Suprapubic skin (tissue), 4 donors: Measurements from ENCODE around the gene RETSAT.

Experiments used
- EP300 ChIP-seq: sonication (generic); formaldehyde crosslinking; IDR thresholded peaks from one replicate; pipeline ENCODE4 v1.6.1; 2017; ENCODE audit warnings: antibody characterized with exemption
- POLR2A ChIP-seq, 2 donors: fragments of 450-650 bp; IDR thresholded peaks; one replicate each; pipeline ENCODE4 v1.6.1; 2017; ENCODE audit warnings: antibody characterized with exemption in 2 of 2, mild to moderate bottlenecking in 2 of 2, moderate library complexity in 2 of 2
- POLR2AphosphoS5 ChIP-seq, 3 donors: sonication (generic); formaldehyde crosslinking; IDR thresholded peaks; one replicate each; pipeline ENCODE4 v1.6.1; 2017; ENCODE audit warnings: antibody characterized with exemption in 3 of 3
- TF ChIP-seq, protein P1 (sequence below), 2 donors: fragments of 200-600 bp in 1 of 2; fragments of 450-650 bp in 1 of 2; sonication (generic) in 1 of 2; IDR thresholded peaks; one replicate each; pipeline ENCODE4 v1.5.1; 2016 to 2019; ENCODE audit warnings: antibody characterized with exemption in 2 of 2, mild to moderate bottlenecking in 1 of 2, moderate library complexity in 1 of 2

DNA sequence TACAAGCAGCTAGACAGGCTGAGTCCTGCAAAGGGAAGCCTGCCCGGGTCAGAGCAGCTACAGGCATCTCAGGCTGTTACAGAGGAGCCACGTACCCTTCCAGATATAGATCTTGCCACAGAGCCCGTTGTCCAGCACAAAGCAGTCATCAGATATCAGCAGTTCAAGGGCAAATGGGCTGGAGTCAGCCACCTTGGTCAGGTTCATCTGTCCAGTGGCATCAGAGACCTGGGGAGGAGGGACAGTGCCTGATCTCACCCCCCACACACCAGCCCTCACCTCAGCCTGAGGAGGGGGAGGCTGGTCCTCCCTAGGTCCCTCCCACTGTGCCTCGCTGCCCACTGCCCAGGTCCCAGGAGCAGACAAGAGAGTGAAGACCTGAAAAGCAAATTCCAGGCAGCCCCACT, 43.6 kb upstream of the RETSAT start:
- TF ChIP-seq EP300, result no peak
- TF ChIP-seq, protein P1, sequence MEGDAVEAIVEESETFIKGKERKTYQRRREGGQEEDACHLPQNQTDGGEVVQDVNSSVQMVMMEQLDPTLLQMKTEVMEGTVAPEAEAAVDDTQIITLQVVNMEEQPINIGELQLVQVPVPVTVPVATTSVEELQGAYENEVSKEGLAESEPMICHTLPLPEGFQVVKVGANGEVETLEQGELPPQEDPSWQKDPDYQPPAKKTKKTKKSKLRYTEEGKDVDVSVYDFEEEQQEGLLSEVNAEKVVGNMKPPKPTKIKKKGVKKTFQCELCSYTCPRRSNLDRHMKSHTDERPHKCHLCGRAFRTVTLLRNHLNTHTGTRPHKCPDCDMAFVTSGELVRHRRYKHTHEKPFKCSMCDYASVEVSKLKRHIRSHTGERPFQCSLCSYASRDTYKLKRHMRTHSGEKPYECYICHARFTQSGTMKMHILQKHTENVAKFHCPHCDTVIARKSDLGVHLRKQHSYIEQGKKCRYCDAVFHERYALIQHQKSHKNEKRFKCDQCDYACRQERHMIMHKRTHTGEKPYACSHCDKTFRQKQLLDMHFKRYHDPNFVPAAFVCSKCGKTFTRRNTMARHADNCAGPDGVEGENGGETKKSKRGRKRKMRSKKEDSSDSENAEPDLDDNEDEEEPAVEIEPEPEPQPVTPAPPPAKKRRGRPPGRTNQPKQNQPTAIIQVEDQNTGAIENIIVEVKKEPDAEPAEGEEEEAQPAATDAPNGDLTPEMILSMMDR (IDR thresholded peaks at IDR 0.05), result no peak
- no peak for TF ChIP-seq POLR2A (IDR thresholded peaks at IDR 0.05)
- no peak for TF ChIP-seq POLR2AphosphoS5 (IDR thresholded peaks at IDR 0.05)
